ENCODE measurements around the gene TNRC18.
"Not testable (repeated sequence)": the region's sequence is repeated elsewhere in the genome, so short reads cannot be mapped to it uniquely, and the experiment has no call there.

The TNRC18 gene, protein sequence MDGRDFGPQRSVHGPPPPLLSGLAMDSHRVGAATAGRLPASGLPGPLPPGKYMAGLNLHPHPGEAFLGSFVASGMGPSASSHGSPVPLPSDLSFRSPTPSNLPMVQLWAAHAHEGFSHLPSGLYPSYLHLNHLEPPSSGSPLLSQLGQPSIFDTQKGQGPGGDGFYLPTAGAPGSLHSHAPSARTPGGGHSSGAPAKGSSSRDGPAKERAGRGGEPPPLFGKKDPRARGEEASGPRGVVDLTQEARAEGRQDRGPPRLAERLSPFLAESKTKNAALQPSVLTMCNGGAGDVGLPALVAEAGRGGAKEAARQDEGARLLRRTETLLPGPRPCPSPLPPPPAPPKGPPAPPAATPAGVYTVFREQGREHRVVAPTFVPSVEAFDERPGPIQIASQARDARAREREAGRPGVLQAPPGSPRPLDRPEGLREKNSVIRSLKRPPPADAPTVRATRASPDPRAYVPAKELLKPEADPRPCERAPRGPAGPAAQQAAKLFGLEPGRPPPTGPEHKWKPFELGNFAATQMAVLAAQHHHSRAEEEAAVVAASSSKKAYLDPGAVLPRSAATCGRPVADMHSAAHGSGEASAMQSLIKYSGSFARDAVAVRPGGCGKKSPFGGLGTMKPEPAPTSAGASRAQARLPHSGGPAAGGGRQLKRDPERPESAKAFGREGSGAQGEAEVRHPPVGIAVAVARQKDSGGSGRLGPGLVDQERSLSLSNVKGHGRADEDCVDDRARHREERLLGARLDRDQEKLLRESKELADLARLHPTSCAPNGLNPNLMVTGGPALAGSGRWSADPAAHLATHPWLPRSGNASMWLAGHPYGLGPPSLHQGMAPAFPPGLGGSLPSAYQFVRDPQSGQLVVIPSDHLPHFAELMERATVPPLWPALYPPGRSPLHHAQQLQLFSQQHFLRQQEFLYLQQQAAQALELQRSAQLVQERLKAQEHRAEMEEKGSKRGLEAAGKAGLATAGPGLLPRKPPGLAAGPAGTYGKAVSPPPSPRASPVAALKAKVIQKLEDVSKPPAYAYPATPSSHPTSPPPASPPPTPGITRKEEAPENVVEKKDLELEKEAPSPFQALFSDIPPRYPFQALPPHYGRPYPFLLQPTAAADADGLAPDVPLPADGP (N-terminal part only)

DNA sequence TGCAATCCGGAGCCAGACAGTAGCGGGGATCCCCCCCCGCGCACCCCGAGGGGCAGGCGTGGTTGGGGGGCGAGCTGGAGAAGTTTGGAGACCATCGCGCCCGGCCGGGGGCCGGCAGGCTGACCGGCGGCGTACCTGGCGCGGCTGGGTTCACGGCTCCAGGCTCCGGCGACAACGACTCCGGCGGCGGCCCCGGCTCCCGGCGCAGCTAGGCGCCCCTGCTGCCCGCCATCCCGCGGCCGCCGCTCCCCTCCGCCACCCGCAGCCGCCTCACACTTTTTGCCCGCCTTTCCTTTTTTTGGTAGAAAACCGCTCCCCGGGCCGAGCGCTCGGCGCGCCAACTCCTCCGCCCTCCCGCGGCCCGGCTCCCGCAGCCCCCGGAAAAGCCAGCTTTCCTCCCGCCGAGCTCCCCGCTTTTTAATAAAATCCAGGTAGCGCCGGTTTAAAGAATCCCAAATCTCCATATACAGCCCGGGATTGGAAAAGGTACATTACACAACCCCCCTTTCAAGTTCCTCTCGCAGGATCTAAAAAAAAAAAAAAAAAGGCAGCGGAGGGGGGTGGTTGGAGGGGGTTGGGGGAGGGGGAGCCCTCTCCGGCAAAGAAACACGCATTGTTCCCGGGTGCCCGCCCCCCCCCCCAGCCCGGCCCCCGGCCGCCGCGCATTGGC is at the start of gene TNRC18:
TSS of gene TNRC18 (minus strand) at position 529 of the 670 bp plus-strand sequence. CDS start 2,588 bp downstream, outside the sequence.
- no peak for DNase-seq

DNA sequence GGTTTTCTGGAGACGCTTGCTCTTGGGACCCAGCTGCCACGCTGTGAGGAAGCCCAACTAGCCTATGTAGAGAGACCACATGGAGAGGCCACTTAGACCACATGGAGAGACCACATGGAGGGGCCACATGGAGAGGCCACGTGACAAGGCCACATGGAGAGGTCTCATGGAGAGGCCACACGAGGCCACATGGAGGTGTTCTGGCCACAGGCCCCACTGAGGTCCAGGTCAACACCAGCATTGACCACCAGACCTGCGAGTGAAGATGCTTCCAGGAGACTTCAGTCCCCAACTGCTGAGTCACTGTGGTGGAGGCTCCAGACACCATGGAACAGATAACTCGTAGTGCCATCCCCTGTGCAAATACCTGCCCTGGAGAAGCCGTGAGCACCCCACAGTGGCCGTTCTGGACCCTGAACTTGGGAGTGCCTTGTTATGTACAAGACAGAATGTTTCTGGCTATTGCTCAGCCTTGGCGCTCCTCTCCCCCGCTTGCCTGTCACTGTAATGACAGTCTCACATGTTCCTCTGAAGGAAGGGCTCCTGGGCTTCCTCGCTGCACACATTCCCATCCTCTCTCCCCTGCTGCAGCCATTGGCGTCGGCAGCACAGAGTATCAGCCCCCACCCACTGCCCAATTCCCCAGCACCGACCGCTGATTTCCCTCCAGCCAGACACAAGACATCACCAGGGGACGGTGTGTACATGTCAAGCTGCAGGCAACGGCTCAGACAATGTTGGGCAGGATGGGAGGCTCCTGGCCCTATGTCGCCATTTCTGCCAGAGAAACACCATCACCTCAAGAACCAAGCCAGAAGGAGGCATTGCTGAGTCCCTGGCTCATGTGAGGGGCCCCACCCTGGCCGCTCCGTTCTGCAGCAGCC is 49.0 kb upstream of the TNRC18 start:
- no peak for DNase-seq

DNA sequence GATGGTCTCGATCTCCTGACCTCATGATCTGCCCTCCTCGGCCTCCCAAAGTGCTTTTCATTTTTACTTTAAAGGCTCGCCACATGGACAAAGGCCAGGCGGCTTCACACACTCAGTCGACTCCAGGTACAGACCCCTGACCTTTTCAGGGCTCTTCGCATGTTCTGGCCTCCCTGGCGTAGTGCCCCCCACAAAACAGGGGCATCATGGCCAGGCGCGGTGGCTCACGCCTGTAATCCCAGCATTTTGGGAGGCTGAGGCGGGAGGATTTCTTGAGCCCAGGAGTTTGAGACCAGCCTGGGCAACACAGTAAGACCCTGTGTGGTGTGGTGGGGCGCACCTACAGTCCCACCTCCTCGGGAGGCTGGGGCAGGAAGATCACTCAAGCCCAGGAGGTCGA is 48.0 kb upstream of the TNRC18 start:
- DNase-seq: not testable (repeated sequence)

DNA sequence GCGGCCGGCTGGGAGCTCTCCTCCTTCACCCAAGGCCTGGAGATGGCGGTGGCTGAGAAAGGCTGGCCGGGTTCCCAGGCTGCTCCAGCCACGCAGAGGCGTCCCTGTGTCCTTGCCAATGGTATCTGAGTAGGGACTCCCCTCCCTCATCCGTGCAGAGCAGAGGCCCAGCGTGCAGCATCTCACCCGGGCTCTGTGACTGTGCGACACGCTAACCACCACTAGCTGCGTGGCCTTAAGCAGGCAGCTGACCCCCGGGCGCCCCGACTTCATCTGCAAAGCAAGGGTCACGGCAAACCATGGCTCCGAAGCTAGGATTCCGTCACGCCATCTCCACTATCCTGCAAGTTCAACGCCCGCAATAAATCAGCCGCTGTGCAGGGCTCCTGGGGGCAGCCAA is 47.2 kb upstream of the TNRC18 start:
- no peak for DNase-seq

DNA sequence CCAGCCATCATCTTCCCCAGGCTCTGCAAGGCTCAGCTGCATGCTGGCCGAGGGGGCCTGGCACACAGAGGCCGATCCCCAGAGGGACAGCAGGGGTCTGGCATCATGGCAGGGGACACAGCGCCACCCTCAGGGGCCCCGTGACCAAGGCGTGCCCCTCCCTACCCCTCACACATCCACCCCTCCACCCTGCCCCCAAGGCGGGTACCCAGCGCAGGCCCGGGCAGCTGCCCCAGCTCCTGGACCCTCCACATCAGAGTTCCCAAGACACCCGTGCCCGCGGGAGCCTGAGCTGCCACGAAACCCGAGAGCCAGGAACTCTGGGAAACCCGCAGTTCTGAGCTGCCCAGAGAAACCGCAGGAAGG is 46.5 kb upstream of the TNRC18 start:
- no peak for DNase-seq

DNA sequence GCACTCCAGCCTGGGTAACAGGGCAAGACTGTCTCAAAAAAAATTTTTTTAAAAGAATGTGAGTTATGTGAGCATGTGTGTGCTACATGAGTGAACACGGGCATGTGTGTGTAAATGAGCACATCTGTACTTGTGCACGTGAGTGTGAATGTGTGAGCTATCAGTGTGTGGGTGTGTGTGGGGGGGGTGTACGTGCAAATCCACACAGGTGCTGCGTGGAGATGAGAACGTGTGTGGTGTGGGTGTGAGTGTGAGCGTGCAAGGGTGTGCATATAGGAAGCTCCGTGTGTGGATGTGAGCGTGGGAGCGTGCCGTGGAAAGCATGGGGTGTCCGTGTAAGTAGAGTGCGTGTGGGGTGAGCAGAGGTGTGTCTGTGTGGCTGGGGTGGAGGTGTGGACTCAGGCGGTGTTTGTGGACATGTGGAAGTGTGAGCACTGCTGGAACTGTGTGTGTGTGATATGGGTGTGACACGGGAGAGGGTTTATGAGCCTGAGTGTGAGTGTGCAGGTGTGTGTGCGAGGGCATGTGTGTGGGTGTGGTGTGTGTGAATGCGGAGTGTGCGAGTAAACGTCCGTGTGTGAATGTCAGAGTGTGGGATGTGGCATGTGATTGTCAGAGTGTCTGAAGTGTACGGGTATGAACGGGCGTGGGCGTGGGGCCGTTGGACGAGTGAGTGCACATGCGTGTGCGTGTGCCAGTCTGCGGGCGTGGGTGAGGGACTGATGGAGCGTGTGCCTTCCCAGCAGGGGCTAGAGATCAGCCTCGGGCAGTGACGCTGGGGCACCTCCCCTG is 45.9 kb upstream of the TNRC18 start:
- DNase-seq: no peak

DNA sequence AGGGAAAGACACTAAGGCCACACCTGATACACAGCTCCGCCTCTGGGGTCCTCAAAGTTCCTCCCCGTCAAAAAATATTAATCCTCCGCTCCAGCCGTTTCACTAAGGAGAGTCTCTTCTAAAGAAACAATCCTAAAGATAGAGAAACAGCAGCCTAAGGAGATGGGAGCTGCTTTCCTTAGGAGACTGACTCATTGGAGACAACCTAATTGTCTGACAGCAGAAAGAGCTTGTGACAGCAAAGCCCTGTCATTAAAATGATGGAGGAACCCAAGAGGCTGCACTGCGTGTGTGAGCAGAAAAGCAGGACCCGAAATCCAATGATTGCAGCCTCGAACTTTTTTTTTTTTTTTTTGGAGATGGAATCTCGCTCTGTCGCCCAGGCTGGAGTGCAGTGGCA is 44.0 kb upstream of the TNRC18 start:
- no peak for DNase-seq

DNA sequence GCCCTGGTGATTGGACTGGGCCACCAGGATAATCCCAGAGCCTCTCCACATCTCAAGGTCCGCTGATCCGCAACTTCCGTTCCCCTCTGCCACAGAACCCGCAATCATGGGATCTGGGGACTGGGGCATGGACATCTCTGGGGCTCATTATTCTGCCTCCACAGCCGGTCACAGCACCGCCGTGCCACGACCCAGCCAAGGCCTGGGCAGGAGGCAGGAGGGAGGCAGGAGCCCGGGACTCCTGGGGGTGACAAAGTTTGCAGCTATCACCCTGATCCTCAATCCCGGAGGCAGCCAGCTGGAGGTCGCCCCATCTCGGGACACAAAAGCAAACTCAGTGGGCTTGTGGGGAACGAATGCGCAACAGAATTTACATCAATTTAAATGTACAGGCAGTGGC is 42.9 kb upstream of the TNRC18 start:
- no peak for DNase-seq

DNA sequence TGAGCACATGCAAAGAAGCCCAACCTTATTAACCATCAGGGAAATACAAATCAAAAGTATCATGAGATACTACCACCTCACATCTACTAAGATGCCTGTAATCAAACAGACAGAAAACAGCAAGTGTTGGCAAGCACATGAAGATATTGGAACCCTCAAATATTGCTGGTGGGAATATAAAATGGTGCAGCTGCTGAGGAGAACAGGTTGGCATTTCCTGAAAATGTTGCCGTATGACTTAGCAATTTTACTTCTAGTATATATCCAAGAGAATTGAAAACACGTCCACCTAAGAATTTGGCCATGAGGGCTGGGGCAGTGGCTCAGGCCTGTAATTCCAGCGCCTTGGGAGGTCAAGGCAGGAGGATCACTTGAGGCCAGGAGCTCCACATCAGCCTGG is 39.4 kb upstream of the TNRC18 start:
- no peak for DNase-seq

DNA sequence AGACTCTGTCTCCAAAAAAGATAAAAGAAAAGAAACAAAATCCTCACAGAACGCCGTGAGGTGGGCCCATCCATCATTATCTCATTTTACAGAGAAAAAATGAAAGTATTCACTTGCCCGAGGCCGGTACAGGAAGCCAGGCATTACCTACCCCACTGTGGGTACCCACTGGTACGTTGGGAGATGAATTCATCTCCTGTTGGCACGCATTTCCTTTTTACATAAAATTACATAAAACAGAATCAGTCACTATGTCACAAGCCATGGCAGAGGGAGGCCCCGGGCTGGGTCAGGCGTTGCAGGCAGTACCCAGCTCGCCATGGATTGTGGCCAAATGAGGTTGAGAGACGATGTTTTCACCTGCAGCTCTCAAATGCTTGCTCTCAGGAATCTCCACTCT is 38.6 kb upstream of the TNRC18 start:
- no peak for DNase-seq

DNA sequence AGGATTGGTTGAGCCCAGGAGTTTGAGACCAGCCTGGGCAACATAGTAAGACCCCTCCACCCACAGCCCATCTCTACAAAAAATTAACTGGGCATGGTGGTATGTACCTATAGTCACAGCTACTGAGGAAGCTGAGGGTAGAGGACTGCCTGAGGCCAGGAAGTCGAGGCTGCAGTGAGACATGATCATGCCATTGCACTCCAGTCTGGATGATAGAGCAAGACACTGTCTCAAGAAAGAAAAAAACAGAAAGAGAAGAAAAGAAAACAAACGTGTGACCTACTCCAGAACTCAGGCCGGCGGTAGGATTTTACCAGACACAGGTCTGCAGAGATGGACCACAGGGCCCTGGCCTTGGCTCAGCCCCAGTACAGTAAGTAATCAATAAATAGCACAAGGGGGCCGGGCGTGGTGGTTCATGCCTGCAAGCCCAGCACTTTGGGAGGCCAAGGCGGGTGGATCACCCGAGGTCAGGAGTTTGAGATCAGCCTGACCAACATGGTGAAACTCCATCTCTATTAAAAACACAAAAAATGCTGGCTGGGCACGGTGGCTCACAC is 35.4 kb upstream of the TNRC18 start:
- no peak for DNase-seq

DNA sequence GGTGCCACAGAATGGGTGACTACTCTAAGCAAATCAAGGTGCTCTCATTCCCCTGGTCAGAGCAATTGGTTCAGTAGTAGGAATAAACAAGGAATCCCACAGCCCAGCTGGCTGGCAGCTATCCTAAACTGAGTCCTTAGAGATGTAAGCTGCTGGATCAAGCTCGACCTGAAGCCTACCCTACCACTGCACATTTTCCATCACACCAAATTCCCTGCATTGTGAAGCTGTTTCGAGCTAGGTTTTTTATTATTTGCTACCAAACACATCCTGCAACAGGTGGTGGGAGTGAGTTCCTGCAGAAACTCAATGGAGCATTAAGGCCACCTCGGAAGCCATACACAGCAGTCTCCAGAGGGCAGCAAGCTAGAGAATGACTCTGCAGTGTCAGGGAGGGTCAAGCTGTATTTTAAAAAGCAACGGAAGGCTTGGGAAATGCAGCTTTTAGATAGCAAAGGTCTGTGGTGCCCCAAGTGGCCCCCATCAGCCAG is 33.7 kb upstream of the TNRC18 start:
- DNase-seq: no peak

DNA sequence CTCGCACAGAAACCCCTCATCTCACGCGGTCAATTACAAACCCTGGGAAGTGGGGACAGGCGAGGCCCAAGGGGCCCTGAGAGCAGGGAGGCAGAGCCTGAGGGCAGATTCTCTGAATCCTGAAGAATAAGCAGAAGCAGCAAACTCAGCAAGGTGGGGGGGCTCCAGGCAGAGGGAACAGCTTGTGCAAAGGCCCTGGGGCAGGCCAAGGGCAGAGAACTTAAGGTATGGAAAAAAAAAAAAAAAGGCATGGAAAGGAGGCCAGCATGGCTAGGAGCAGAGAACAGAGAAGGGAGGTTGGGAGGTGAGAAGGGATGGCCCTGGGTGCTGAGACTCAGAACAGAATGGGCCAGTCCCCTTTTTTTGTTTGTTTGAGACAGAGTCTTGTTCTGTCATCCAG is 32.8 kb upstream of the TNRC18 start:
- no peak for DNase-seq

DNA sequence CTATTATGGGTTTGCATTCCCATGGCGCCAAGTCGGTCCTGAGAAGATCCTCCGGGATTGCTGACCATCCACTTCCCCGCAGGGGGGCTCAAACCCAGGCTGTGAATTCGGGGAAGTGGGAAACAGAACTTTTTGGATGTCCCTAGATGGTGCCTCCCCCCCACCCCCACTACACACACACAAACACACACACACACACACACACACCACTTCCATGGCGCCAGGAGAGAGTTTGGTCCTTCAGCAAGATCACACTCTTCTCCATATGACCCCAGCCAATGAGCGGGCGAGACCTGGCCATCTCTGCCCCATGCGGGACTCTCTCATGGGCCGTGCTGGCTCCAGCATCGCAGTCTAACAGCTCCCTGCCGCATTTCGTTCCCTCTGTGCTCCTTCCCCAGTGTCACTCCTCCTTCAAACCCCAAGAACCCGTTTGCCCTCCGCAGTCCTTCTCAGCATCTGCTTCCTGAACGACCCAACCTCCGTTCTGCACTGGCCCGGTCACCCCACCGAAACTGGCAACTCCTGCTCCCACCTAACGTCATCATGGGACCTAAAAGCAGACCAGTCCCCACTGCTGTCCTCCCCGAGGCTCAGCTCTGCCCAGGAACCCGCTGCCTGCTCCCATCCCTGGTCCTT is 32.1 kb upstream of the TNRC18 start:
- DNase-seq: no peak

DNA sequence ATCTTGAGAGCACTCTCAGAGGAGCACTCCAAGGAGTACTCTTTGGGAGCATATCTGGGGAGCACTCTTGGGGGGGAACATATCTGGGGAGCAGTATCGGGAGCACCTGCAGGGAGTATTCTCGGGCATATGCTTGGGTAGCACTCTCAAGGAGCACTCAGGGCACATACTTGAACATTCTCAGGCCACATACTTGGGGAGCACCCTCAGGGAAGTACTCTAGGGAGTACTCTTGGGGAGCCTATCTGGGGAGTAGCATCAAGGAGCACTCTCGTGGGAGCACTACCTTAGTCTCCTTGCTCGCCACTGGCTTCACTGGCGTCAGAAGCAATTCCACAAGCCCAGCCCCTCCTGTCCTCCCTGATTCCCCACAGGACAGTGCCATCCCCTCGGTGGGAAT is 31.5 kb upstream of the TNRC18 start:
- no peak for DNase-seq

DNA sequence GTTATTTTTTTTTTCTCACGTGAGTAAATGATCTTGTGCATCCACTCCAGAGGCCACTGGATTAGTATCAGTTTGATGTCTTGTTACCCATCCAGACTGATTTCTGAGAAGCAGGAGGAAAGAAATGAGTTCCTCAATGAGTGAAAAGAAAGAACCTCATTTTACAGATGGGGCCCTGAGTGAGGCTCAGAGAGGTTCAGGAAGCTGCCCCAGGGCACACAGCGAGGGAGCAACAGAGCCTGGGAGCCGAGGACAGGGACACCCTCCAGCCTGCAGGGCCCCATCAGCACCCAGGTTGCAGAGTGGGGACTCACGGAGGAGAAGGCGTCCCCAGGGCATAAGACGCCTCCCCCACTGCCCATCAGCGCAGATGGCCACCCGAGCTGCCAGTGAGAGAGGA is 30.9 kb upstream of the TNRC18 start:
- DNase-seq: no peak

DNA sequence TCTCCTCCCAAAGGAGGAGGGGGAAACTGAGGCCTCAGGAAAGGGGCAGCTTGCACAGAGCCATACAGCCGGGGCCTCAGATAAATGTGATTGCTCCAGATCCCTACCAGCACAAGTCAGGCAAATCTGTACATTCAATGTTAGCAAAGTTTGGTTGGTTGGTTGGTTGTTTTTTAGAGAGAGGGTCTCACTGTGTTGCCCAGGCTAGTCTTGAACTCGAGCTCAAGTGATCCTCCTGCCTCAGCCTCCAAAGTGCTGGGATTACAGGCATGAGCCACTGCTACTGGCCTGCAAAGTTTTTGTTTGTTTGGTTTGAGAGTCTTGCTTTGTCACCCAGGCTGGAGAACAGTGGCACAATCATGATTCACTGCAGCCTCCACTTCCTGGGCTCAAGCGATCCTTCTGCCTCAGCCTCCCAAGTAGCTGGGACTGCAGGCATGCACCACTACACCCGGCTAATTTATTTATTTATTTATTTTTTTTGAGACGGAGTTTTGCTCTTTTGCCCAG is 30.0 kb upstream of the TNRC18 start:
- DNase-seq: no peak

DNA sequence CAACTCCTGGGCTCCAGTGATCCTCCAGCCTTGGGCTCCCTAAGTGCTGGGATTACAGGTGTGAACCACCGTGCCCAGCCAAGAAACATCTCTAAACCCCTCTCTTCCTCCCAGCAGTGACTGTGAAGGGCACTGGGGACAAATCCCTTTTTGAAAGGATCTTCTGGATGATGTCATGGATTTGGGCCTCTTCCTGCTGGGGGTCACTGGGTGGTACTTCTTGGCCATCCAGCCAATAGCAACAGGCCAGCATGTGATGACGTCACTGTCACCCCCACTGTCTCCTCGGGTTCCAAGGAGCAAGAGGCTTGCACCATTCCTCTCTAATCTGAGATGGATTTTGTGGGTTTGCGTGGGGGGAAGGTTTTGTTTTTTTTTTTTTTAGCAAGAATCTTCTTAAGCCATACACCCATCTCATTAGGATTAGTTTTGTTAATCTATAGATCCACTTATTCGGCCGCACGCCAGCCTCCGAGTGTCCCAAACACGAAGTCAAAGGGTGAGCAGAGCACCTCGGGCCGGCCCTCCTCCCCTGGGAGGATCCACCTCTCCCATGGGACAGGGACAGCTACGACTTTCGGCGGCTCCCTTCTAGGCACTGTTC is 29.4 kb upstream of the TNRC18 start:
- DNase-seq: no peak

DNA sequence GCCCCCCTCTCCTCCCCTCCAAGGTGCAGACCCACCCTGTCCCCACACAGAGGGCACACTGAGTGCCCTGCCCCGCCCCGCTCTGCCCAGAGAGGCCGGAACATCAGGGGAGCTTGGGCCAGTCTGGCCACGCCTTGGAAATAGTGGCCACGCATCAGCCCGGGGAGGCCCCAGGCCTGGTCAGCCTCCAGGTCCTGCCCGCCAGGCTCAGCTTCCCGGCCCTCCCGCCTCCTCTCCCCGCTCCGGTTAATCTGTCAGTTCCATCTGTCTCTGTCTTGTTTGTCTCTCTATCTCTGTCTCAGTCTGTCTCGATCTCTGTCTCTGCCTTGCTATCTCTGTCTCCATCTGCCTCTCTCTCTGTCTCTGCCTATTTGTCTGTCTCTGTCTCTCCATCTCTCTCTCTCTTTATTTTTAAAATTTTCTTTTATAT is 28.9 kb upstream of the TNRC18 start:
- no peak for DNase-seq

Measured in activated effector memory CD4-positive, alpha-beta T cell treated with Interleukin-2 at 50 U/mL for 16 hours (primary cell).